Smooth muscle cell of the brain vasculature (primary cell): ENCODE data around the gene RANBP6.
"Not testable (repeated sequence)": the region's sequence is repeated elsewhere in the genome, so short reads cannot be mapped to it uniquely, and the experiment has no call there.

Experiments
- DNase-seq: peaks from one replicate; pipeline ENCODE4 v3.0.0-alpha.2; 2012; ENCODE audit warnings: low read depth, low spot score

Gene RANBP6

DNA sequence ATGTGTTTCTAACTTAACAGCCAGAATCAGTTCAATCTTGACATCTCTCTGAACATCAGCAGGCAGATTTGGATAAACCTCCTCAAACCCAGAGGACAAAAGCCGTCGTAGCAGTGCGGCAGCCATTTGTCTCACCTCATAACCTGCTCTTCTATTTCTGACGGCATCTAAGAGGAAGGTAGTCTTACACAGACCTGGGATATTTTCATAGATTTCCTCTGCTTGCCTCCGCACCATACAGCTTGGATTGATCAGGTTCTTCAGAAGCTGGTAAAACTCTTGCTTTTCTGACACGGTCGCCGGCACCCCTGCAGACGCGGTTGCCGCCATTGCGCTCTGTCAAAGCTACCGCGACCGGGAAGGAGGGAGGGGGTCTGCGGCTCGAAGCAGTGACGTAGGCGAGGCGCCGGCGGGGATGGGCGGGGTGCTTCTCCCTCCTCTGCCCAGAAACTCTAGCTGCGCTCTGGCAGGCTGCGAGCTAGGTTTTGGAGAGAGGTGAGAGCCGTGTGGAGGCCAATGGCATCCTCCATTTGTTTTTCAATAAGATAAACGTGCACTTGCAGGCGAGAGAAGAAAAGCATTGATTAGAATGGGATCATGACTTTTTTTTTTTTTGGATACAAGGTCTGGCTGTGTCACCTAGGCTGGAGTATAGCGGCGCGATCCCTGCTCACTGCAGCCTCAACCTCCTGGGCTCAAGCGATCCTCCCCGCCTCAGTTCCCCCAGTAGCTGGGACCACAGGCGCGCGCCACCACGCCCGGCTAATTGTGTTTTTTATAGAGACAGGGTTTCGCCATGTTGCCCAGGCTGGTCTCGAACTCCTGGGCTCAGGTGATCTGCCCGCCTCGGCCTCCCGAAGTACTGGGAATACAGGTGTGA is at the start of gene RANBP6:
RANBP6 (minus strand) TSS at position 347 of the 880 bp plus-strand sequence; CDS start at position 330, 17 bp downstream.
- DNase-seq: peak; percentile 43

GRCh38 chr9:6063146-6063545 is 47.7 kb upstream of the RANBP6 start:
- not testable (repeated sequence) for DNase-seq

- no peak for DNase-seq
Measured at GRCh38 chr9:6055666-6056065, 40.2 kb upstream of the RANBP6 start.

GRCh38 chr9:6055216-6055615 is 39.8 kb upstream of the RANBP6 start:
- DNase-seq: peak; percentile 43

DNA sequence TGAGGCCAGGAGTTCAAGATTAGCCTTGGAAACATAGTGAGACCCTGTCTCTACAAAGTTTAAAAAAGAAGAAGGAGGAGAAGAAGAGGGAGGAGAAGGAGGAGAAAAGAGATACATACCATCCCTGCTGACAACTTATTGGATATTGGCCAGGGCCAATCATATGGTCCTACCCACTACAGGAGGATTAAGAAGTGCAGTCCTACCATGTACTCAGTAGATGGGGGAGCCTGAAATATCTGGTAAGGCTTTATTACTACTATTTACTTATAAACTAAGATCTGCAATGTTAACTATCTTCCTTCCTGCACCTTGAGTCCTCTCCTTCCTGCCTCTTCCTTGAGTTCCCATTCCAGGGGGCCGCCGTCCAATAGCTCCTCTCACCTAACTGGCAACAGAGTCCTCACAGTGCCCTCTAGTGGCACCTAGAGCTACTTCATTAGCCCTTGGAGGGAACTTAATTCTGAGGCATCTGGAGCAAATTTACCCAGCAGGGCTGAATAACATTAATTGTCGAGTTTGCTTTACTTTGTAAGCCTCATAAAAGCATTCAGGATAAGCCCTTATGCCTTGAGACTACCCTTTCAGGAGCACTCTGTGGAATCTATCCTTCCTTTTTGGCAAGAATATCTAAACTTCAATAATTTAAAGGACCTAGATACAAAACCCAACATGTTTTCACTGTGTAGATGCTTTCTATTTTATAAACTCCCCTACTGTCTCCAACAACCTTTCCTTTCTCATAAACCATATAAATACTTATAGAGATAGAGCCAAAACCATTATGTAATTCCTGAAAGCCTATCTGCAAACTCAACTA is 39.1 kb upstream of the RANBP6 start:
- DNase-seq: peak; percentile 20

GRCh38 chr9:6052293-6052919 is 37.0 kb upstream of the RANBP6 start:
- no peak for DNase-seq

- DNase-seq: no peak
Measured at GRCh38 chr9:6051511-6051950, 36.1 kb upstream of the RANBP6 start.

- no peak for DNase-seq
Measured at GRCh38 chr9:6049798-6050197, 34.4 kb upstream of the RANBP6 start.

- no peak for DNase-seq
Measured at GRCh38 chr9:6048039-6048438, 32.6 kb upstream of the RANBP6 start.

DNA sequence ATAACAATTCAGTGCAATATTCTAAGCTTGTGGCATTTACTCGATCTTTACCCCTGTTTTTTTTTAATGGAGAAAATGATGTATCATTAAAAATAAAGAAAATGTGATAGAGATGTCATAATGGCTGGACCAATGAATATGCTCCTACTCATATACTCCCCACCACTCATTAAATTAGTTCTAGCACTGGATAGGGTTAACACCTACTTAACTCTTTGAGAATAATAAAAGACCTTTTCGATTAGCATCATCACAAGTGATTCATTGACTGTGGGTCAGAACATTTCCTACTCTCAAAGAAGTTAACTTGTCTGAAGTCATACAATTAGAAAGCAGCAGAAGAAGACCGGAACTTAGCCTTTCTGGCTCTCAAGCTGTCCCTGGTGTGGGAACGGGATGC is 31.6 kb upstream of the RANBP6 start:
- no peak for DNase-seq

GRCh38 chr9:6045364-6045763 is 29.9 kb upstream of the RANBP6 start:
- DNase-seq: no peak

DNA sequence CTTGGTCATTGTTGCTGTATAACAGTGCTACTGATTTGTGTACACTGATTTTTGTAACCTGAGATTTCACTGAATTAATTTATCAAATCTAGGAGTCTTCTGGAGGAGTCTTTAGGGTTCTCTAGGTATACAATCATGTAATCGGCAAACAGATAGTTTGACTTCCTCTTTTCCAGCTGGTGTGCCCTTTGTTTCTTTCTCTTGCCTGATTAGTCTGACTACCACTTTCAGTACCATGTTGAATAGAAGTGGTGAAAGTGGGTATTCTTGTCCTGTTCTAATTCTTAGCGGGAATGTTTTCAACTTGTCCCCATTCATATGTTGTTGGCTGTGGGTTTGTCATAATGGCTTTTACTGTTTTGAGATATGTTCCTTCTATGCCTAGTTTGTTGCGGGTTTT is 24.7 kb upstream of the RANBP6 start:
- DNase-seq: no peak

- no peak for DNase-seq
Measured at GRCh38 chr9:6036391-6036790, 21.0 kb upstream of the RANBP6 start.

DNA sequence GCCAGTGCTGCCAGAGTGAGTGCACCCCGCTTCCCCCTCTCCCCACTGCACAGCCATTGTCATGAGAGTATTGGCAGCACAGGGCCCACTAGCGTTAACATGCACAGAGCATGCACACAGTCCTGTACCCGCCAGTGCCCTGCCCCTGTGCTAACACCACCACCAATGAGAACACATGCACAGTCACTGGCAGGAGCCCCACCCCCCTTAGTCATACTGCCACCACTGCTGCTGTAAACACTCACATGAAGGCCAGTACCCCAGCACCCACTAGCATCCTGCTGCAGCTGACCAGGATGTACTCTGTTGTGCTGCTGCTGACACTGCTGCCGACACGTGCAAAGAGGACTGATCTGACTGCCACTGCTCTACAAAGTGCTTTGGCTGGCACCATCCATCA is 19.5 kb upstream of the RANBP6 start:
- DNase-seq: no peak

GRCh38 chr9:6029604-6030274 is 14.3 kb upstream of the RANBP6 start:
- no peak for DNase-seq

- DNase-seq: no peak
Measured at GRCh38 chr9:6024035-6024554, 8.7 kb upstream of the RANBP6 start.

DNA sequence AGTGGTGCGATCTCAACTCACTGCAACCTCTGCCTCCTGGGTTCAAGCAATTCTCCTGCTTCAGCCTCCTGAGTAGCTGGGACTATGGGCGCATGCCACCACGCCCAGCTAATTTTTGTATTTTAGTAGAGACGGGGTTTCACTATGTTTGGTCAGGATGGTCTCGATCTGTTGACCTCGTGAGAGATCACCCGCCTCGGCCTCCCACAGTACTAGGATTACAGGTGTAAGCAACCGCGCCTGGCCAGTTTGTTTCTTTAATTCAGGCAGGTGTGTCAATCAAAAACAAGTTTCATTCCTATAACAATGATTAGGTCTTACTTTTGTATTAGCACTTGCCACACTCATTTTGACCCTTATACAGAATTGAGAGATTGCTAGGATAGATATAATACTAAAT is 1.6 kb upstream of the RANBP6 start:
- DNase-seq: not testable (repeated sequence)

- DNase-seq: no peak
Measured at GRCh38 chr9:6014670-6015270, 654 bp downstream of the RANBP6 start.

DNA sequence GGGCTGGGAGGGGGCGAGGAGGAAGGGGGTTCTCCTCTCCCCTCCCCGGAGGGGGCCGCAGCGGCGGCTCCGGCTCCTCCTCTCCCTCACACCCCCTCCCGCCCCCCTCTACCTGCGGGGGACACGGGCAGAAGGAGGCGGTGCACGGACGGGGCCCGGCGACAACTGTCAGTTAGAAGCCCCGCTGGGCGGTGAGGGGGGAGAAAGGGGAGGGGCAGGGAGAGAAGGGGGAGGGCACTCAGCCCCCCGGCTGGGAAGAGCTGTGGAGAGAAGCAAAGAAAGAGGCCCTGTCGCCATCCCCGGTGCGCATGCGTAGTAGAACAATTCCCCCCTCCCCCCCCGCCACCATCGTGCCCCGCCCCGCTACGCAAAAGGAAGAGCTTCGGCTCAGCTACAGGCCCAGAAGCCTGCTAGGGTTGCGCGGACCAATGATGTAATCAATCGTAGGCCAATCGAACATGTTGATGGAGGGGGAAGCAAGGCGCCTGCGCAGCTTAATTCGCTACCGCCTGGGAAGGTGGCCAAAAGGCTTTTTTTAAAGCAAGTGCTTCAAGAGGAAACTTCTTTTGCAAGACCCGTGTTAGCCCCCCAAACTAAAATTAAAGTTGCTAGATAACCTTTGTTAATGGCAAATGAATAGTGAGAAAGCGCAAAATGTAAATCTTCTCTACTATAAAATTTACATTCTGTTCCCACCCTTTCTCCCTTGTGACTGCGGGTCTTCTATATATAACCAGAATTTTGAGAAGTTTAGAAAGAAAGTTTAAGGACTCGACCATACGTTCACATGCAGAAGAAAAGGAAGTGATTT is 7.0 kb downstream of the RANBP6 start:
- DNase-seq: peak; percentile 95

DNA sequence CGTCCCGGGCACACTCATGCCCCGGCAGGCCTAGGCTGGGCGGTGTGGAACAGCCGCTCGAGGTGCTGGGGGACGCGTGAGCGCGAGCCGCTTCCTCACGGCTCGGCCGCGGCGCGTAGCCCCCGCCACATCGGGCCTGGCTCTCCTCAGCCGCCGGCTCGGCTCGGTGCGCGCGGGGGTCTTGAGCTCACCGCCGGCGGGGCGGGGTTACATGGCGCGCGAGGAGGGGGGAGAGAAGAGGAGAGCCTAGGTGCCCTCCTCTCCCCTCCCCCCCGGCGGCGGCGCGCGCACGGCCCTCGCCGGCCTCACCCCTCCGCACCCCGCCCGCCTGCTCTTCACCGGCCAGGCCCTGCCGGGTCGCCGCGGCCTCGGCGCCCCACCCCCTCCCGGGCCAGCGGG is 7.7 kb downstream of the RANBP6 start:
- DNase-seq: peak; percentile 39
